ENCODE measurements around the gene MXD3. TPM values are rescaled to one million over a fixed set of nuclear protein-coding genes. Genes with fewer than 3 reads are reported as not detected.
"Not testable (repeated sequence)": the region's sequence is repeated elsewhere in the genome, so short reads cannot be mapped to it uniquely, and the experiment has no call there.

The MXD3 gene
- total RNA-seq, 1 donor from 2014 or later: 1.7 TPM

DNA sequence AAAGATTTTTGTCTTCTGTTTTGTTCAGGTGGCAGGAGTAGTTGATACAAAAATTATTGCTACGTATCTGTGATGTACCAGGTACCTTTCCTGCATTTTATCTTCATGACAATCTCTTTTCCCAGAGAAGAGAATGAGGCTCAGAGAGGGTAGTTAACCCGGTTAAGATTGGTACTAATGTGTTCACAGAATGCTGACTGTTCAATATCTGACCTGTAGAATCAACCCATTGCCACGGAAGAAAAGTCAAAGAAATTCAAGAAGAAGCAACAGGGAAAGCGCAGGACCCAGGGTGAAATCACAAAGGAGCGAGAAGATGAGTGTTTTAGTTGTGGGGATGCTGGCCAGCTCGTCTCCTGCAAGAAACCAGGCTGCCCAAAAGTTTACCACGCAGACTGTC is 20.0 kb downstream of the MXD3 start:
- no peak for ATAC-seq
- no peak for DNase-seq
- intact Hi-C loops (cut with micrococcal nuclease): no loop called here

DNA sequence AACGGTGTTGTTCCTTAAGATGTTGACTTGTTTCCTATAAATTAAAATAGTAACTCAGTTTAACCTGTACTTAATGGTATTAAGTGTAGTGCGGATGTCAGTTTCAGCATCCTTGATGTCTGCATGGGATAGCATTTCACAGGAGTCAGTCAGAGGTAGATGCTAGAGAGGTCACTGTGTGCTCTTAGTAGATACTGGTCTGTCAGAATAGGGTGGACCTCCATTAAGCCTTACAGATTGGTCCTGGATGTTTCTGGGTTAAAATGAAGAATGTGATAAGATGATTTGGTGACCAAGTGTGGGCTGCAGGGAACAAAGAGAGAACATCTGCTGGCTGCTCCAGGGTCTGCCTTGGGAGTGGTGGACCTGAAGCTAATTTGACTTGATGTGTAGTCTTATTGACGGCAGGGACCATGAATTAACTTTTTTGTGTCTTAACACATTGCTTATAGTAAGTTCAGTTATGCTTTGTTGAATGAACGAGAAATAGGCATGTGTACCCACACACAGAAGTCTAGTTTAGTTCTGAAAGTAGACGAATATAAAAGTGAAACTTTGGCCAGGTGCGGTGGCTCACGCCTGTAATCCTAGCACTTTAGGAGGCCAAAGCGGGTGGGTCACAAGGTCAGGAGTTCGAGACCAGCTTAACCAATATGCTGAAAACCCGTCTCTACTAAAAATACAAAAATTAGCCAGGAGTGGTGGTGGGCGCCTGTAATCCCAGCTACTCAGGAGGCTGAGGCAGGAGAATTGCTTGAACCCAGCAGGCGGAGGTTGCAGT is 20.7 kb downstream of the MXD3 start:
- intact Hi-C loops (cut with micrococcal nuclease): no loop called here
- DNase-seq: no peak

DNA sequence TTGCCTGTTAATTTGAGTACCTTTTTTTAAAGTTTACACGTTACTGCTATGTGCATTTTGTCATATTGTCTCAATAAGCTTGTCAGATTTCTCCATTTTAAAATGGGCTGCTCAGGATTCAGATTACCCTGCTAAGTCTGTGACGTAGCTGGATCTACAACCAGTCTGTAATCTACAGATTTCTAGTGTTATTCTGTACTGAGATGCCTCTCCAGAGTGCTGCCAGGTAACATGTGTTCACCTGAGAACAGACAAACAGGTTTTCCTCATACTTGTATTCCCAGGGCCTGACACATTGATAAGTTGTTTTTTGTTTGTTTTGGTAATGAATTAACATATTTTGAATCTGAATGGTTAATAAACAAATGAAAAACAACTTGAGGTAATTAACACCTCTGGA is 23.5 kb downstream of the MXD3 start:
- intact Hi-C loops (cut with micrococcal nuclease): no loop called here
- ATAC-seq (no peak), DNase-seq (no peak)

More for the DNA sequence above, 20.7 kb downstream of the MXD3 start:
- no peak for ATAC-seq

DNA sequence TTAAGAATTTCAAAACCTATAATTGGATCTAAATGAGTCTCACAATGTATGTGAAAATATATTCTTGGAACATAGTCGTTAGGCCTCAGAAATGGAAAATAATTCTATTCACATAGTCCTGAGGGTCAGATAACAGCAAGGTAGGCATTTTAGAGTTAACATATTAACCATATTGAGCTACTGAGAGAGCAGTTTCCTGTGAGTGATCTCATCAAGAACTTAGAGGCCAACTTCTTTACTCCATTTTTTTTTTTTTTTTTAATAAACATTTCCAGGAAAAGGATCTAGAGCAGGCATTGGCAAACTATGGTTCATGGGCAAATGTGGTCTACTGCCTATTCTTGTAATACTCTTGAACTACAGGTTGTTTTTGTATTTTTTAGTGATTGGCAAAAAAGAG is 34.8 kb downstream of the MXD3 start:
- ATAC-seq: no peak
- DNase-seq: no peak
- intact Hi-C loops (cut with micrococcal nuclease): no loop called here

GRCh38 chr5:177275883-177276282 is 35.8 kb downstream of the MXD3 start:
- no peak for DNase-seq
- ATAC-seq: no peak
- intact Hi-C loops (cut with micrococcal nuclease): no loop called here

DNA sequence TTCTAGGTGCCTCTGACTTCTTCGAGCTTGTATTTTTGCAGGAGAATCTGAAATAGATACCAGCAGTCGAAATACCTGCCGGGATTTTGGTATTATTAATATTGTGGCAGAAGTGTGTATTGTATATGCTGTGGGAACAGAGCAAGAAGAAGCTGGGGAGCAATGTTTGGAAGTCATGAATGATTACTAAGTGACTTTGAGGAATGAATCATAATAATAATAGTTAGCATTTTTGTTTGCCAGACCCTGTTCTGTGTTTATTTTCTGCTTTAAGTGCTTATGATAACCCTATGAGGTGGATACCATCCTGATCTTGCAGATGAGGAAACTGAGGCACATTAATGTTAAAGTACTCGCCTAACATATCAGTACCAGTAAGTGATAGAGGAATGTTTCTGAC is 40.6 kb downstream of the MXD3 start:
- ATAC-seq (no peak), DNase-seq (no peak)
- intact Hi-C loops (cut with micrococcal nuclease): no loop called here

- intact Hi-C loops (cut with micrococcal nuclease): no loop called here
- no peak for DNase-seq
- ATAC-seq: no peak
Measured at GRCh38 chr5:177270653-177271052, 41.0 kb downstream of the MXD3 start.

- intact Hi-C loops (cut with micrococcal nuclease): no loop called here
Measured at GRCh38 chr5:177269976-177270375, 41.7 kb downstream of the MXD3 start.

GRCh38 chr5:177269232-177269895 is 42.3 kb downstream of the MXD3 start:
- intact Hi-C loops (cut with micrococcal nuclease): no loop called here
- ATAC-seq (no peak), DNase-seq (no peak)

More at GRCh38 chr5:177269976-177270375, 41.7 kb downstream of the MXD3 start:
- ATAC-seq (no peak), DNase-seq (no peak)

DNA sequence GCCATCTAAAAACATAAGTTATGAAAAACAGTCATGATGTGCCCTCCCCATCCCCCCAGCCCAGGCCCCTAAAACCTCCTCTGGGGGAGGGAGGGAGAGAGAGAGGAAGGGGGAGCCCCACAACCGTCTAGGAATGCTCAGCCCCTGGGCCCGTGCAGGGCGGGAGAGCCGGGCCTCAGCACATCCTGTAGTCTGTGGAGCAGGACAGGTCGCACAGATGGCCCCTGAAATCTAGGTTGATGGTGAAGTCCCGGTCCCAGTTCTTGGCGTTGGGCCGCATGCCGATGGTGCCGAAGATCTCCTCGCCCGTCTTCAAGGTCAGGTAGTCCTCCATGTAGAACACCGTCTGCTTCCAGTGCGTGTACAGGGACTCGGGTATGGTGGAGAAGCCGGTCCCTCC is 46.3 kb downstream of the MXD3 start:
- no peak for ATAC-seq
- intact Hi-C loops (cut with micrococcal nuclease): no loop called here

GRCh38 chr5:177264178-177264577 is 47.5 kb downstream of the MXD3 start:
- DNase-seq (no peak), ATAC-seq (no peak)

More for the DNA sequence above, 46.3 kb downstream of the MXD3 start:
- no peak for DNase-seq

DNA sequence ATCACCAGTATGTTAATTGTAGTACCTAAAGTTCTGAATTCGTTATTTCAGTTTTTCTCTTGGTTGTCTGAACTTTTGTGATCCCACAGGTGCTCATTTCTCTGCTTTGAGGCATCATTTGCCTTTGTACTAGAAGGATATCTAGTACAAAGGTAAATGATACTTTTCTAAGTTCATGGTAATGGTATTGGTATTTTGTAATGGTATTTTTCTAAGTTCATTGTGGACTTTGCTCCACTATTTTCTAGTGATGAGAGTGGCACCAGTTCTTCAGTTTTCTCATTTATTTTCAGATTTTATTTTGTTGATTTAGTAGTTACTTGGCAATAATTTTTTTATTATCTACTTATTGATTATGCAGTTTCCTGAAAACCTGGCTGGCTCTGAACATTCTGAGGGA is 50.2 kb downstream of the MXD3 start:
- DNase-seq: no peak
- ATAC-seq: no peak

More at GRCh38 chr5:177264178-177264577, 47.5 kb downstream of the MXD3 start:
- intact Hi-C loops (cut with micrococcal nuclease): no loop called here

GRCh38 chr5:177260961-177261360 is 50.7 kb downstream of the MXD3 start:
- ATAC-seq: no peak
- intact Hi-C loops (cut with micrococcal nuclease): no loop called here
- no peak for DNase-seq

More for the DNA sequence above, 50.2 kb downstream of the MXD3 start:
- intact Hi-C loops (cut with micrococcal nuclease): no loop called here

- ATAC-seq; intact Hi-C loops (cut with micrococcal nuclease); DNase-seq: not testable (repeated sequence)
Measured at GRCh38 chr5:177258711-177259110, 53.0 kb downstream of the MXD3 start.

Other genes with a start within 250 kb of the MXD3 start
- 1.4 TPM for gene FGFR4, start 225.0 kb downstream of the MXD3 start, total RNA-seq
- 38.5 TPM for gene NSD1, start 178.1 kb downstream of the MXD3 start, total RNA-seq
- gene RAB24, start 8.2 kb downstream of the MXD3 start, total RNA-seq: 21.6 TPM
- gene PRELID1, start 8.1 kb downstream of the MXD3 start, total RNA-seq: 35.2 TPM
- 61.2 TPM for gene LMAN2, start 39.8 kb upstream of the MXD3 start, total RNA-seq
- gene RGS14, start 46.0 kb upstream of the MXD3 start, total RNA-seq: 2.0 TPM
- gene SLC34A1, start 72.5 kb upstream of the MXD3 start, total RNA-seq: not detected
- gene PFN3, start 88.8 kb upstream of the MXD3 start, total RNA-seq: not detected
- gene F12, start 97.7 kb upstream of the MXD3 start, total RNA-seq: not detected
- gene GRK6, start 114.8 kb upstream of the MXD3 start, total RNA-seq: 17.6 TPM
- 0.40 TPM for gene PRR7, start 134.9 kb upstream of the MXD3 start, total RNA-seq
- gene DBN1, start 161.7 kb upstream of the MXD3 start, total RNA-seq: 22.4 TPM
- 35.1 TPM for gene PDLIM7, start 185.7 kb upstream of the MXD3 start, total RNA-seq
- 3.4 TPM for gene DOK3, start 197.9 kb upstream of the MXD3 start, total RNA-seq
- gene DDX41, start 205.1 kb upstream of the MXD3 start, total RNA-seq: 29.8 TPM
- 26.4 TPM for gene FAM193B, start 242.7 kb upstream of the MXD3 start, total RNA-seq